GM18868 (cell line): ENCODE results near the gene NEURL1.
A peak's percentile ranks its signal among the peaks of the same experiment; 100 is the strongest.

Experiments used
- ATAC-seq: cut with Tn5 transposase; IDR thresholded peaks from one replicate; pipeline ENCODE4 v1.9.1; 2021; ENCODE audit warnings: mild to moderate bottlenecking, moderate library complexity; ENCODE audit not compliant: unreplicated experiment

NEURL1 gene

GRCh38 chr10:103582331-103583123, 89.0 kb downstream of the NEURL1 start:
- ATAC-seq: no peak

- ATAC-seq: no peak
These were observed 90.3 kb downstream of the NEURL1 start for GRCh38 chr10:103583871-103584215.

- ATAC-seq: no peak
These were observed 90.9 kb downstream of the NEURL1 start for GRCh38 chr10:103584216-103585010.

GRCh38 chr10:103585011-103585405, 91.5 kb downstream of the NEURL1 start:
- ATAC-seq: no peak

- no peak for ATAC-seq
These were observed 93.6 kb downstream of the NEURL1 start for GRCh38 chr10:103587073-103587472.

GRCh38 chr10:103589074-103589630, 95.6 kb downstream of the NEURL1 start:
- no peak for ATAC-seq

GRCh38 chr10:103590060-103590459, 96.6 kb downstream of the NEURL1 start:
- no peak for ATAC-seq

GRCh38 chr10:103590744-103591291, 97.3 kb downstream of the NEURL1 start:
- no peak for ATAC-seq

GRCh38 chr10:103592186-103593021, 98.9 kb downstream of the NEURL1 start:
- ATAC-seq: peak; percentile 74

GRCh38 chr10:103593022-103593570, 99.6 kb downstream of the NEURL1 start:
- ATAC-seq: no peak

GRCh38 chr10:103595933-103596726, 102.6 kb downstream of the NEURL1 start:
- no peak for ATAC-seq

GRCh38 chr10:103597003-103597402, 103.5 kb downstream of the NEURL1 start:
- no peak for ATAC-seq

GRCh38 chr10:103598654-103599115, 105.2 kb downstream of the NEURL1 start:
- ATAC-seq: no peak

- no peak for ATAC-seq
These were observed 105.7 kb downstream of the NEURL1 start for GRCh38 chr10:103599211-103599610.

GRCh38 chr10:103599907-103600306, 106.4 kb downstream of the NEURL1 start:
- ATAC-seq: no peak

- no peak for ATAC-seq
These were observed 106.8 kb downstream of the NEURL1 start for GRCh38 chr10:103600325-103600724.

- no peak for ATAC-seq
These were observed 107.6 kb downstream of the NEURL1 start for GRCh38 chr10:103600956-103601569.

GRCh38 chr10:103602028-103602851, 108.7 kb downstream of the NEURL1 start:
- ATAC-seq: no peak
